Cardiac atrium fibroblast (primary cell): ENCODE measurements around the gene NDUFS2. TPM values are rescaled to one million over a fixed set of nuclear protein-coding genes. Genes with fewer than 3 reads are reported as not detected.

Experiments
- total RNA-seq: library from RNA; depleted of rRNA; stranded (reverse); fragments of >200 nt; gene quantifications from 2 replicates; pipeline ENCODE4 v1.2.3, GENCODE V29; 2015

NDUFS2 gene
- 82.5 and 92.6 TPM in 2 replicates for total RNA-seq

DNA sequence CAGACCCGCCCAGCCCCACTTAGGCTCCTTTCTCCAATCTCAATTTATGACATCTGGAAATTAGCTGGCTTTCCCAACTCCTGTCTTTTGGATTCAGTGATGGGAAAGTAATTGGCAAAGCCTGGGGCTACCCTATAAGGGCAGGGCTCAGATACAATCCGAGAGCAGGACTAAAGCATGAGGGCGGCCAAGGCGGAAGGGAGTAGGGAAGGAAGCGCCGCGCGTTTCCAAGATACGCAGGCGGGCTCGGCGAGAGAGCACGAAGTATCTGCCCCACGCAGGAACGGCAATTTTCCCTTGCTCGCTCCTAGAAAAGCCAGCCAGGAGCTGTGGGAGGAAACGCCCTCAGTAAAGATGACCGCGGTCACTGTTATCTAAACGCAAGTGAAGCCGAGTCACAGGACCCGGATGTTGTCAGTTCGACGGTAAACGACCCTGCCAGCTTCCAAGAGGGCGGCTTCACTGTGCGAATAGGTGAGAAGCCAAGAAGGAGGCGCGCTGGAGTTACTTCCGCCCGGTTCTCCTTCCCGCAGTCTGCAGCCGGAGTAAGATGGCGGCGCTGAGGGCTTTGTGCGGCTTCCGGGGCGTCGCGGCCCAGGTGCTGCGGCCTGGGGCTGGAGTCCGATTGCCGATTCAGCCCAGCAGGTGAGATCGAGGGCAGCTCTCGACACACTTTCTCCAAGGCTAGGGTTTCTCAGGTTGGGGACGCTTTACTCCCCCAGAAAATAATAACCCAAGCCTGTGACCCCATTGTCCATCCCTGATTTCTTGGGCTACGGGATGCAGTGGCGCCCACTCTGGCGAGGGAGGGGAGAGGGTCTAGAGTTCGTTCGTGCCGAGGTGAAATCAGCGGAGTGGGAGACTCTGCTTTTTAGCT lies at the start of gene NDUFS2:
Gene NDUFS2, plus strand, starts transcription at position 532 of the 877 bp plus-strand sequence. Its CDS starts 19 bp downstream, at position 551.

DNA sequence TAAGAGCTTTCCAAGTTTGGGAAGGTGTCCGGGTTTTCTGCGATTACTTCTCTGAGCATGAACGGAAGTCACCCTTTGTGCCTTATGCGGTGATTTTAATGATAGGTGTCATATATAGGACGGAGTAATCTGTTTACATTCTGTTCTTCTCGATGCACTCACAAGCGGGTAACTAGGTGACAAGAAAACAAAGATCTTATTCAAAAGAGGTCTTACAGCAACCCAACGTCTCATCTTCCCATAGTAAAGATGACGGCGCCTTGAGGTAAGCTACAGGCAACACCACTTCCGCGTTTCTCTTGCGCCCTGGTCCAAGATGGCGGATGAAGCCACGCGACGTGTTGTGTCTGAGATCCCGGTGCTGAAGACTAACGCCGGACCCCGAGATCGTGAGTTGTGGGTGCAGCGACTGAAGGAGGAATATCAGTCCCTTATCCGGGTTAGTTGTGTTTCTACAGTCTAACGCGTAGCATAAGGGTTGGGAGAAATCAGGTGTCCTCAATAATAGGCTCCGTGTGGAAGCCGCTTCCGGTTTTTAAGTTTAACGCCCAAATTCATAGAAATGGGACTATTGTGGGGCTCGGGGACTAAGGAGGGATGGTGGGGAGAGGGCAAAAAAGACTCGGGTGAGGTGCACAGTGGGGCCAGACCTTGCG lies 48.4 kb upstream of the NDUFS2 start, which contains the start of gene UFC1:
Gene UFC1, plus strand, starts transcription at position 297 of the 656 bp plus-strand sequence. Its CDS starts 20 bp downstream, at position 317.

DNA sequence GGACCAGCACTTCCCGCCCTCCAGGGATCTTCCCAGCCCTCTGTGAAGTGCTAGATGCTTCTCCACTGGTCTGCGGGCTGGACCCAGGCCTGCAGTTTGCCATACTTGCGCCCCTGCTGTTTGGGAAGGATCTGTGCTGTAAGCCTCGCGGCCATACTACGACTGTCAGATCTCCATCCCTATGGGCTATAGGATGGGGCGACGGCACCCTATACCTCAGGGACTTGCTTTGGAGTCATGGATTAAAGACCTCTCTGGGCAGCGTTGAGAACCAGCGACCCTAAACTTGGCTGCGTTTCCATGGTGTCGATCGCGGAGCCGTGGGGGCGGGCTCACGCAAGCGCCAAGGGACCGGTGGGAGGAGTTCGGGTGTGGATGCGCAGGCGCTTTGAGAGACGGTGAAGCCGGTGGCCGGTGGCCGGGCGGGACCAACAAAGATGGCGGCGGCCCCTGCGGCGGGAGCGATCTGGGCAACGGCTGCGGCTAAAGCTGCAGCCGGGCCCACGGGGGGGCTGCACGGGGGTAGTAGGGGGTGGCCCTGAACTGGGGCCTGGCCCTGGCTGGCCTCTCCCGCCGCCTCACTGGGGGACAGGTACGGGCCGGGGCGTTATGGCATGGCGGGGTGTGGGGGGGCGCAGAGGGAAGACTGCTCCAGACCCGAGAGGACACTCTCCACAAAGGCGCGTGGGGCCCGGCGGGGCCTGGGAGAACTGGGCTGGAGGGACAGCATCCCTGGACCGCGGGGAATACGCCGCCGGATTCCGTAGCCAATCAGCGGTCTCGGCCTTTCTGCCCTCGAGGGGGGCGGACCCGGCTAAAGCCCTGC lies 42.9 kb upstream of the NDUFS2 start, which contains the start of gene USP21:
Gene USP21, plus strand, starts transcription at position 414 of the 826 bp plus-strand sequence. CDS start 1,141 bp downstream, outside the sequence.

DNA sequence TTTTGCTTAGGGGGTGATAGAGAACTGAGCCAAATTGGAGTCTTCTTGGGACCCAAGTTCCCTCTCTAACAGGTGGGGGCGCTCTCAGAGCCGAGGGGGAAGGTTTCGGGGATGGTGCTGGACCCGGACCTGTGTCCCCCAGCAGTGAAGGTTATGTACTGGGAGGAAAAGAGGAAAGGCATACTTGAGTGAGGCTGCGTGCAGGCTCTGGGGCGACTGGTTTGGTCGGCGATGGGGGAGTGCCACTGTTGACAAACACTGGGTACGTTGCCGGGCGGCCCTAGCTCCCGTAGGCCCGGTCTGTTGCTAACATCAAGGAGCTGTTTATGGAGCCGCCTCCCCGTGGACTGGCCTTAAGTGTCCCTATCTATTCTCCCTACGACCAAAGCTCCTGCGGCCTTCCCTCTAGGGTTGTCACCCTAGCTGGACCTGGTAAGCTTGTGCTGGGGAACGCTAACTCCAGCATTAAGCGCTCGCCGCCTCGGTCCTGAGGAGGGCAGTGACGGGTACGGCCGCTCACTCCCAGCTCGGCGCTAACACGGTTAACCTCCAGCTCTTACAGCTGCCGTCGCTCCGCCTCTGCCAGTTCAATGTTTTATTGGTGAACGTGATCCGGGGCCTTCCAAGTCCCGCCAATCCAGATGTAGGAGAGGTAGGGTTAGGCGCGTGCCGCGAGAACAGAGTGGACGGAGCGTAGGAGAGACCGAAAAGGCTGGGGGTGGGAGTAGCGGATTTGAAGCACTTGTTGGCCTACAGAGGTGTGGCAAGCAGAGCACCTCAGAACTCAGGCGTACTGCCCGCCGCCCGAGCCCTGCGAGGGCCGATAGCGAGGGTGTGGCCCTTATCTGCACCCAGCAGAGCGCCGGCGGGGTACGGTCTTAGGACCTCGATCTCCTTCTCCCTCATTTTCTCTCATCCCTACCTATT lies 36.2 kb upstream of the NDUFS2 start, which contains the start of gene PPOX:
Gene PPOX, plus strand, starts transcription at position 685 of the 927 bp plus-strand sequence. CDS start 422 bp downstream, outside the sequence.

DNA sequence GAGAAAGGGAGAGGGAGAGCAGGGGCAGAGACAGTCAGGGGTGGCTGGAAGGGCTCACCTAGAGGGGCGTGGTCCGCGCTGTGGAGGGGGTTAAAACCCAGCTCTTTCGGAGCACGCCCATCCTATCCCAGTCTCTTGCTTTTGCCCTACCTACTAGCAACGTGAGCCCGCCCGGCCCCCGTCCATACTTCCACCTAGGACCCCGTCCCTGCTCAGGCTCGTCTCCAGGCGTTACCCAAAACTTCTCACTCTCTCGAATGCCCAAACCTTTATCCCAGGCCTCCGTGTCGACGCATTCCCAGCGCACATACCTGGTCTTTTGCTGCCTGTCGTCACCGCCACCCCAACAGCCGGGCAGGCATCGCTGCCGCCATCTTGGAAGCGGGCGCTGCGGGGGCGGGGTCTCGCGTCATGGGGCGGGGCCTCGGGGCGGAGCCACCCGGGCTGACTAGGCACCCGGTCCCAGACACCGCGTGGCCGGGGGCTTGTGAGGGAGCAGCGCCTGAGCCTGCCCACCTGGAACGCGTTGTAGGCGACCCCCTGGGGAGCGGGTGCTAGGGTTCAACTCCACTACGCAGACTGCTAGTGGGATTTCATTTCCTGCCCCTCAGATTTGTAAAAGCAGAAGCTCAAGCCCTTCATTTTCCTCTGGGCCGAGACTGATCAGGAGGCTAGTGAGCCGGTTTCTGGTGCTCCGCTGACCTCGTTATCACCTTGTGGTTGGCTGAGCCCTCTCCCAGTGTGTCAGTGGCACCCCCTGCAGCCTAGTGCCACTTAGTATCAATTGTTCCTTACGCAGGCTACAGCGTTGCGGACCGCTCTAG lies 24.8 kb upstream of the NDUFS2 start, which contains the start of gene B4GALT3:
Gene B4GALT3, minus strand, starts transcription at position 396 of the 824 bp plus-strand sequence. CDS start 1,447 bp downstream, outside the sequence.

DNA sequence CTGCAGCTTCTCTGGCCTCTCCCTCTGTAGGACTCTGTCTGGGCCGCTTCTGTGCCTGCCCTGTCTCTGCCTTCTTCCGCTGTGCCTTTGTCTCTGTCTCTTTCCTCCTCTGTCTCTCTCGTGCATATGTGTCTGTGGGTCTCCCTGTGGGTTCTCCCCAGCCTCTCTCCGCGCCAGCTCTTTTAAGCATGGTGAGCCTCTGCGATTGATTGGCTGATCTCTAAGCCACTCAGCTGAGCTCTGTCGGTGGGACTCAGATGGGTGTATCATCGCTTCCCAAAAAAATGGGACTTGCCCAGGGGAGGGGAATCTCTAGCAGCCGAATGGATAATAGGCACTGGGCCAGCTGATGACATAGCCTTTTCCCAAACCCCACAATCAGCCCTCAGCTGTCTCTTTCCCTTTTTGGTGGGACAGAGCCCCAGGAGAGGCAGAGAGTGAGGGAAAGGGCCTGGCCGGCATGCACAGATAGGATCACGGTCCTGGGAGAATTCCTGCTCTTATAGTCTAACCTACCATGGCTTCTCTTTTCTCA lies 3.2 kb upstream of the NDUFS2 start, which contains the start of gene ADAMTS4:
Gene ADAMTS4, minus strand, starts transcription at position 158 of the 535 bp plus-strand sequence. CDS start 427 bp downstream, outside the sequence.

DNA sequence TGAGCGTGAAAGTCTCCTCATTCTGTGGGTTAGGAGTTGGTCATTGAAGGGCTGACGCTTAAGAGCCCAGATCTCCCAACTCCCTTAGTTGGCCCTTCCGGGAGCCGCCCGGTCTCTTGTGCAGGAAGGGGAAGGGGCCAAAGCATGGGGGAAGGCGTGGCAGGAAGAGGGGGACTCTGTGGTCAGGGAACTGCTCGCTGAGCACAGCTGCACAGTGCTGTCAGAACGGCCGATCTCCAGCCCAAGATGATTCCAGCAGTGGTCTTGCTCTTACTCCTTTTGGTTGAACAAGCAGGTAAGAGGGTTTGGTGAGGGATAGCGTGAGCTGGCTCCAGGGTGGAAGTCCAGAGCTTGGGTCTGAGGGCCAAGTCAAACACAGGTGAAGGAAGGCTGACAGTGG lies 12.9 kb downstream of the NDUFS2 start, which contains the start of gene FCER1G:
Gene FCER1G, plus strand, starts transcription at position 220 of the 400 bp plus-strand sequence. Its CDS starts 27 bp downstream, at position 247.

DNA sequence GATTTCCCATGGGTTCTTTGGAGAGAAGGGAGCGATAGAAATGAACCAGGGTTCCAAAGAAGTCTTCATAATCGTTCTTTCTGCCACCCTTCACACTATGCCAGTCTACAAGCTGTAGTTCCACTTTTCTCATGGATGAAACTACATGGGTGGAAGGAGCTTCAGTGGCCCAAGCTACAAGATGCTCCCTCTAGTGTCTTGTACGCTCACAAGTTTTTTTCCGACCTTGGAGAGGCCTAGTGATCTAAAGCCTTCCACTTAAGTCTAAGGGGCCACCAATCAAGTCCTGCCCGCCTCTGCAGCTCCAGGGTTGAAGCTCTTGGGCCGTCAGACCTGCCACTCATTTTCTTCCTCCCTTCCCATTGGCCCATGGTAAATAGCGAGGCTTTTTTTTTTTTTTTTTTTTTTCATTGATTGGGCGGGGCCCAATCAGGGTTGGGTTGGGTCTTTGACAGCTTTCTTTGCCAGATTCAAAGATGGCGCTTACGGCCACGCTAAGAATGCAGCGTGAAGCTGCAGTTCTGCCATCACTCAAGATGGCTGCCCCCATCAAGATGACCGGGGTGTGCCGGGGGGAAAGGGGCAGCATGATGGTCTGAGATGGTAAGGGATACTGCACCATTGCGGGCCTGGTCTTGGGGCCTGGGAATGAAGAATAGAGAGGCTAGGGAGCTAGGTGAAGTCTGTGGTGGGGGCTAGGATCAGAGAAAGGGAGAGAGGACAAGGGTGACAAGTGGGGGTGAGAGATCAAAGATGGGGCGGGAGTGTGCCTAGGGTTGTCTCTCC lies 23.6 kb downstream of the NDUFS2 start, which contains the start of gene TOMM40L:
Gene TOMM40L, plus strand, starts transcription at position 527 of the 786 bp plus-strand sequence. CDS start 430 bp downstream, outside the sequence.

DNA sequence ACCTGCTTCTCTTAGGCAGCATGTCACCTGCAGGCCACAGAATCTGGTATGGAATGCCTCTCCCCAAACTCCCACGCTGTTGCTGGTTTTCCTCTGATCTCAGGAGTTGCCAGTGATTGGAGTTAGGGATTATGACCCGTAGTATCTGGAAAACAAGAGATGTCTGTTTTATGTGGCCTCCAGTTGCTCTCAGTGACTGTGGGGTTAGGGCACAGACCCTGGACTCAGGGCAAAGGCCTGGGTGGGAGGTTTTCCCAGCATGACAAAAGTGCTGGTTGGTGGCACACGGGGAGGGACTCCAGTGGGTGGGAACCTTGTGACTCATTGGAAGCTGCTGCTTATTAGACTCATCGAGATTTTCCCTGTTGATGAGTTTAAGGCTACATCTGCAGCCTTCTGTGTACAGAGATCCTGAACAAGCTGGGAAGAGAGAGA lies 35.9 kb downstream of the NDUFS2 start, which contains the start of gene NR1I3:
Gene NR1I3, minus strand, starts transcription at position 165 of the 435 bp plus-strand sequence. CDS start 1,638 bp downstream, outside the sequence.

DNA sequence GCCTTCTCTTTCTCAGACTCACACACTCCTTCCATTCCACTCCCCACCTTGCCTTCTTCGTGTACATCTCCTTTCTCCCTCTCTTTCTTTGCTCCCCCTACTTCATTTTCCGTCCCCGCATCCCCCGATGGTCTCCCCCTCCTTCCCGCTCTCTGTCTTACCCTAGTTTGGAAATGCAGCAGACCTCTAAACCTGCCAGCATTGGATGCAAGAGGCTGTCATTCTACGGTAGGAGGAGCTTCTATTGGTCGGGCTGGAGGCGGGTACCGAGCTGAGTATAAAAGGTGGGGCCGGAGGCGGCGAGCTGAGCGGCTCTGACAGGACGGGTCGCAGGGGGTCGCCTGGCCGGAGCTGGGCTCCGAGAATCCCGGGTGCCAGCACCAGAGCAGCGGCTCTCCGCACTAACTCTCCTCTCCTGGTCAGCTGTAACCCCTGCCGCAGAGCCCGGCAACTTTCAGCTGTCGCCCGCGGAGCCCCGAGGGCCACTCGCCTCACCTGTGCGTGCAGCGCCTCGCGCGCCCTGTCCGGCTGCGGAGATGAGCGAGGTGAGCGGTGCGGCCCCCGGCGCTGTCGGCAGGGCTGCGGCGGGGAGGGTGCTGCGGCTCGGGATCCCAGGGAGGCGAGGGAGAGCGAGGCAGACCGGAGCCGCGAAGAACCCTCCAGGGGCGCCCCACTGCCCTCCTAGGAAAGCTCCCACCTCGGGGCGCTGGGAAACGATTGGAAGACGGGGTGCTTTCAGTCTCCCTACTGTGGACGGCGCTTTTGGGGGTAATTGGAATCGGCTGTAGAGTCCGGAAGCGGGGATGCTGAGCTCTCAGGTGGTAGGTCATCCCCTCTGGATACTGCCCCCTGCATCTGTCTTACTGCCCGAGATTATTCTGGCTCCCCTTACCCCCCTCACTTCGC lies 56.5 kb downstream of the NDUFS2 start, which contains the start of gene PCP4L1:
Gene PCP4L1, plus strand, starts transcription at position 307 of the 906 bp plus-strand sequence. Its CDS starts 230 bp downstream, at position 537.

Other genes starting within 250 kb of the NDUFS2 start
- not detected in 2 replicates for gene ITLN2, start 247.6 kb upstream of the NDUFS2 start, total RNA-seq
- 13.0 and 20.9 TPM in 2 replicates for gene F11R, start 181.2 kb upstream of the NDUFS2 start, total RNA-seq
- gene TSTD1, start 163.4 kb upstream of the NDUFS2 start, total RNA-seq: 0.49 and 6.0 TPM in 2 replicates
- gene USF1, start 156.4 kb upstream of the NDUFS2 start, total RNA-seq: 49.8 and 57.2 TPM in 2 replicates
- gene ARHGAP30, start 132.5 kb upstream of the NDUFS2 start, total RNA-seq: 1.8 TPM in 1 of 2 replicates, not detected in the other
- gene NECTIN4, start 112.8 kb upstream of the NDUFS2 start, total RNA-seq: not detected in 2 replicates
- gene KLHDC9, start 104.0 kb upstream of the NDUFS2 start, total RNA-seq: 0.16 and 7.6 TPM in 2 replicates
- gene PFDN2, start 84.3 kb upstream of the NDUFS2 start, total RNA-seq: 32.1 and 40.5 TPM in 2 replicates
- 26.2 and 30.7 TPM in 2 replicates for gene NIT1, start 84.3 kb upstream of the NDUFS2 start, total RNA-seq
- 22.7 and 22.8 TPM in 2 replicates for gene DEDD, start 69.7 kb upstream of the NDUFS2 start, total RNA-seq
- 60.6 and 78.7 TPM in 2 replicates for gene UFC1, start 48.4 kb upstream of the NDUFS2 start, total RNA-seq
- 7.3 and 7.4 TPM in 2 replicates for gene USP21, start 42.9 kb upstream of the NDUFS2 start, total RNA-seq
- gene PPOX, start 35.9 kb upstream of the NDUFS2 start, total RNA-seq: 13.4 TPM in 2 replicates
- 15.3 and 17.0 TPM in 2 replicates for gene B4GALT3, start 24.9 kb upstream of the NDUFS2 start, total RNA-seq
- gene ADAMTS4, start 3.3 kb upstream of the NDUFS2 start, total RNA-seq: 6.5 and 12.2 TPM in 2 replicates
- gene FCER1G, start 12.9 kb downstream of the NDUFS2 start, total RNA-seq: not detected in 2 replicates
- gene APOA2, start 21.3 kb downstream of the NDUFS2 start, total RNA-seq: not detected in 2 replicates
- gene TOMM40L, start 23.7 kb downstream of the NDUFS2 start, total RNA-seq: 6.0 and 6.9 TPM in 2 replicates
- gene NR1I3, start 35.8 kb downstream of the NDUFS2 start, total RNA-seq: not detected in 2 replicates
- gene PCP4L1, start 56.4 kb downstream of the NDUFS2 start, total RNA-seq: not detected in 2 replicates
- gene MPZ, start 107.6 kb downstream of the NDUFS2 start, total RNA-seq: 0.90 and 1.1 TPM in 2 replicates
- gene SDHC, start 112.0 kb downstream of the NDUFS2 start, total RNA-seq: 19.9 and 38.8 TPM in 2 replicates
- gene CFAP126, start 165.5 kb downstream of the NDUFS2 start, total RNA-seq: not detected in 2 replicates